GM18502 (cell line): ENCODE measurements around the gene SCO1.
"Not testable (repeated sequence)": the region's sequence is repeated elsewhere in the genome, so short reads cannot be mapped to it uniquely, and the experiment has no call there.

ENCODE experiments used
- ATAC-seq: cut with Tn5 transposase; IDR thresholded peaks from one replicate; pipeline ENCODE4 v1.9.1; 2021; ENCODE audit warnings: mild to moderate bottlenecking; ENCODE audit not compliant: unreplicated experiment, poor library complexity

The SCO1 gene

DNA sequence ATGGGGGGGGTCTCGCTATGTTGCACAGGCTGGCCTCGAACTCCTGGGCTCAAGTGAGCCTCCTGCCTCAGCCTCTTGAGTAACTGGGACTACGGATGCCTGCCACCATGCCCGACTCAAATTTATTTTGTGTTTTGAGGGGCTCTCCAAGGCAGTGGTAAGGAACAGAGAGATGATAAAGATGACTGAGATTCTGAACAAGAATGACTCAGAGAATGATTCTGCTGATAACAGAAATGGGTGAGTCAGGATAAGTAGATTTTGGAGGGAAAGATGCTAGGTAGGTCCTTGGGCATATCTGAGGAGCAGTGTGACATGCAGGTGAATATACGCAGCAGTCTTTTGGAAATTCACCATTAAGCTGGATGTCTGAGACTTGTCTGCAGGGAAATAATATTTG lies 29.9 kb upstream of the SCO1 start:
- ATAC-seq, result no peak

DNA sequence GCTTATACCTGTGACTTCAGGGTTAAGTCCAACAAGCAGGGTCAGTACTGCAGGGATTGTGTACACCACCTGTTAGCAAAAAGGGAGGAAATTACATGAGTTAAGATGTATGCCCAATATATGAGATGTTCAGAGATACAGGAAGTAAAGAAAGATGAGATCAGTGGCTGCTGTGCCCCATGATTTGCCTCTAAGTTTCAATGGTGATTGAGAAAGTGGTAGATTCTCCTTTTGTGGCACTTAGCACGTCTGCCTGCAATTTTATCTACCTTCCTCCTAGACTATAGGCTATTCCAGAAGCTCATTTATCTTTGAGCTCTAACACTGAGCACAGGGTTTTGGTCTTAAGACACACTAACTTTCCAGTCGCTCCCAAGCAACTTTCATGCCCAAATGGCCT lies 28.9 kb upstream of the SCO1 start:
- no peak for ATAC-seq

DNA sequence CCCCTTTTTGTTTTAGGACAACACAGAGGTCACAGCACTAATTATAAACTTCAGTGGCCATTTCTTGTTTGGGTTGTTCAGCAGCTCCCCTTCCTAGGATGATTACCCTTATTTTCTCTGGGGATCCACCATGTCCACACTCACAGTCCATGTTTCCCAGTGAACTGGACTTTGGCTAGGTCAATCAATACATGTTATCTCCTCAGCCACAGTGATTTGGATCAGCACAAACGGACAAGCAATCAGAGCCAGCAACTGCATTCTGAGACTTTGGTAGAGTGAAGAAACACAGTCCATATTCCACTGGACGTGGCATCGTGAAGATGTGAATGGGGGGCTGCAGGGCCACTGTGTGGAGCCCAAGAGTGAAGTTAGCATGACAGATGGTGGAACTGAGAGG lies 27.9 kb upstream of the SCO1 start:
- ATAC-seq, result no peak

DNA sequence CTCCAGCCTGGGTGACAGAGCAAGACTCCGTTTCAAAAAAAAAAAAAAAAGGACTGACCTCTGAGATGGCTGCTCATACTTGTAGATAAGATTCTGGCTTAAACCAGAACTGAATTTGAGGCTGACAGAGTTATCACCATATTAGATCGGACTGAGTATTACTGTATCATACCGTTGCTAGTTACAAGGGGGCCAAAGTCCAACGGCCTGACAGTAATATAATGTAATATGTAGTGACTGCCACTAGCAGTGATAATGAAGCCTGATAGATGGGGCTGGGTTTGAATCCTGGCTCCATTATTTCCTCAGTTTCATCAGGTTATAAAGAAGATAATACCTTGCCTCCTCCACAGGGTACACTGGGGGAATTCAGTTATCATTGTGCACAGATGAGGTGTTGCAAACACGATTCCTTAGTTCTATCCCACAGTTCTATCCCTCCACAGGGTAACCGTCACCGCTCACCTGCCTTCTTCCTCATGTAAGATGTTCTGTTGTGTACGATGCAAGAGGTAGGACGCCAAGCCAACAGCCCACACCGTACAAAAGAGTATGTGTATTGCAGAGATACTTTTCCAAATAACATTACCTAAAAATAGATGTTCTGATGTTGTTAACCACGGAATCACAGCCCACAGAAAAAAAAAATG lies 27.3 kb upstream of the SCO1 start:
- ATAC-seq, result no peak

DNA sequence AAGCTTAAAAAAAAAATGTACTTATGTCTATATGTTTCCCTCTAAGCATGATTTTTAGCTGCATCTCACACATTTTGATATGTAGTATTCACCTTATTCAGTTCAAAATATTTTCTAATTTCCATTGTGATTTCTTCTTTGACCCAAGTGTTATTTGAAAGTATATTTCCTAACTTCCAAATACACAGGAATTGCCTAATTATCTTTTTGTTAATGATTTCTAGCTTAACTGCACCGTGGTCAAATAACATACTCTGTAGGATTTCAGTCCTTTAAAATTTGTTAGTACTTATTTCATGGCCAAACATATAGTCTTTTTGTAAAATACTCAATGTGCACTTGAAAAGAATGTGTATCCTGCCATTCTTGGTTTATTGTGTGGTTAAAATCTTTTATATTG lies 21.2 kb upstream of the SCO1 start:
- no peak for ATAC-seq

GRCh38 chr17:10716218-10716617 lies 18.9 kb upstream of the SCO1 start:
- no peak for ATAC-seq

DNA sequence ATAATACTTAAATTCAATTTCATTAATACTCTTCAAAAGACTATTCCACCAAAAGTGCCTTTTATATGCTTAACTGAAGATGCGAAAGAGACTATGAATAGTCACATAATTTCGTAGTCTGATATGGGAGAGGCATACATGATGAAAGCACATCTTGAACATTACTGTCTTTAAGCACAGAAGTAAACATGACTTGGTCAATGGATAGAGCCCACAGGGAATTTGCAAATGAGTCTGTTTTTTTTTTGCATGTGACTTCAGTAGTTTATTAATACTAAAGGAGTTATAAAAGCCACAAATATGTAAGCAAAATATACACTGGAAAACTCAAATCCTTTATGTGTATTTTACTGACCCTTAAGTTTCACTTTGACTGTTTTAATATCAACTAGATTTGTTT lies 16.0 kb upstream of the SCO1 start:
- no peak for ATAC-seq

DNA sequence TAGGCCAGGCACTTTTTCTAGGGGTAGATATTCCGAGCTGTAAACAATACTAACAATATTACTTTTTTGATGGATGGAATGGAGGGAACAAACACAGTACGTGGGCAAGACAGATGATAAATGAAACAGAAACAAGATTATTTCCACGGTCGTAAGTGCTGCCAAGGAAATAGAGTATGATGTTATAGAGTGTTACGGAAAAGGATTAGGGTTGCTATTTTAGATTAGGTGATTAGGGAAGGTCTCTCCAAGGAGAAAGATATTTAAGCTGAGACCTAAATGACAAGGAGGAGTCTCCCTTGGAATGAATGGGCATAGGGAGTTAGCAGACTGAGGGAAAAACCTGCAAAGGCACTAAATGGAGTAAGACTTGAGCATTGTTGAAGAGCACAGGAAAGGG lies 8.4 kb upstream of the SCO1 start:
- ATAC-seq, result no peak

GRCh38 chr17:10702574-10702973 lies 5.2 kb upstream of the SCO1 start:
- ATAC-seq, result no peak

DNA sequence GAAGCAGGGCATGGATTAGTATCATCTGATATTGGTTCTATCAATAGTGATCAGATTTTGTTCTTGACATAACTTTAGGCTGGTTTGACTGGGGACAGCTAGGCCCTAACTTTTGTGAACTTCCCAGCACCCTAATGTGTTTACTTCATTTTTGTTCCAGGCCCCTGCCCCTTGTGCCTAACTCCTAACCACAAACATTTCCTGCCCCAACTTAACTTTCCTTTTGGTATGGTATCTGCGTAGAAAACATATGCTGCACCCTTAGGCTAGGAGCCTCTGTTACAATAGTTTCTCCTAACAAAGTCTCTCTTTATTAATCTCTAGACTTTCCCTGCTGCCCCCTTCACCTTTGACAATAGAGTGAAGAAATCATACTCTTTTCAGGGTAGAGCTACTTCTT lies 2.5 kb upstream of the SCO1 start:
- no peak for ATAC-seq

- no peak for ATAC-seq
Observed at GRCh38 chr17:10698096-10698818, 924 bp upstream of the SCO1 start.

DNA sequence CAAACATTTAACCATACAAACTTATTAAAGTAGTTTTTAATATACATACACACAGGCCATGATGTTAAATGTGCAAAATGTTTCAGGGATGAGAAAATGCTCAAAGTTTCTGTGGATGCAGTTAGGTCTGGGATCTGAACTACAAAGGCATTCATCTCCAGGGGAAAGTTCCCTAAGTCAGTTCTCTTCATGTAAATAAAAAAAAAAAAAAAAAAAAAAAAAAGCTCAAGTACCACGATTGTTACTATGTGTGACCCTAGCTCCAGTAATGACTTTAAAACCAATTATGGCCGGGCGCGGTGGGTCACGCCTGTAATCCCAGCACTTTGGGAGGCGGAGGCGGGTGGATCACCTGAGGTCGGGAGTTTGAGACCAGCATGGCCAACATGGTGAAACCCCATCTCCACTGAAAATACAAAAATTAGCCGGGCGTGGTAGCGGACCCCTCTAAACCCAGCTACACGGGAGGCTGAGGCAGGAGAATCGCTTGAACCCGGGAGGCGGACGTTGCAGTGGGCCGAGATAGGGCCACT lies 1.4 kb downstream of the SCO1 start:
- not testable (repeated sequence) for ATAC-seq

DNA sequence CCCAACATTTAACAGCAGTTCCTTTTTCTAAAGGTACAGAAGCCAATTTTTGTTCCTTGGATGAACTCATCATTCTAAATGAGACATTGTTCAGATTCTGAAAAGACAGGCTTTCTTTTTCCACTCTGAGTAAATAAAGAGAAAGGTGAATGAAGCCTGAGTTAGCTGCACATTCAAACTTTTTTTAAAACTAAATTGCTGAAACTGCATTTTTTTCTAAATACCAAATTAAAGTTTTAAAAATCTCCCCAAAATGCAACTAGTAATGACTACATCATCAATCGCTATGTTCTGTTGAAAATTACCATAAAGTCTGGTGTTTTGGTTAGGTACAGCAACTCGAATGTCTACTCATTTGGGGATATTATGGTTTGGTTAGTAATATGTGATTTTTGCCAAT lies 9.8 kb downstream of the SCO1 start:
- ATAC-seq, result no peak

GRCh38 chr17:10683853-10684252 lies 13.5 kb downstream of the SCO1 start:
- ATAC-seq, result no peak

DNA sequence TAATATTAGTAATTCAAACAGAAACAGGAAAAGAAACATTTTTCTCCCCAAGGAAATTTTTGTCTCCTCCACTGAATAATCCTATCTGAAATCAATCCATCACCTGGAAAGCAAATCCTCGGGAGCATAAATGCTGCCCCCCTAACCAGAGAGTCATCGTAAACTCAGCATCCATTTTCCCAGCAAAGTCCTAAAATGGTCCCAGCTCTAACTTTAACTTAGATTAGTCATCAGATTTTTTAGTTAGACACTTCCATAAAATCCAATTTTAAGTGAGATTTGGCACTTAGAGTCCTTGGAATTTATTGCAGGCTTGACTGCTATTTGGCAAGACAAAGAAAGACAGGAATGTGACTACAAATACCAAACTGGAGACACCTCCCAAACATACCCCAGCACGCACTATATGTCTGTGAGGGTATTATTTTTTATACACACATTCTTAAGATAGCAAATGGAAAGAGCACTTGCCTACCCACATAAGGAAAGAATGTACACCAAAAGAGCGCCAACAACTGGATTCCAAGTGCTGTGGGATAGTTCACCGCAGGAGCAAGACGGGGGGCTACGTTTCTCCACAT lies 15.4 kb downstream of the SCO1 start:
- no peak for ATAC-seq

- ATAC-seq, result no peak
Observed at GRCh38 chr17:10674704-10675103, 22.6 kb downstream of the SCO1 start.

DNA sequence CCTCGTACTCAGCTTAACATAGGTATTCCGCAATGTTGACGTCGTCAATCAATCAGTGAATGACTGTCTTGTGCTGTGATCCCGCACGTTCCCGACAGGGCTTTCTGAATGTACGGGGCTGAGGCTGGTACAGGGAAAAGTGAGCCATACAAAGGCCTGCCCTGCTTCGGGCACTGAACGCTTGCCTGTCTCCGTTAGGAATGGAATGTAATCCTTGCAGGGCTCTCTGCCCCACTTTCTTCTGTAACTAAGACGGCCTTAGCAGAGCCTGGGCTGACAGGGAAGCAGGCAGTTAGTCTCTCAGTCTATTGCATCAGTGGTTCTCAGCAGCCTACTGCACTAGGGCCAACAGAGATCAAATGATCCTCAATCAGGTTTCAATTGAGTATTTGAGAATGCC lies 24.0 kb downstream of the SCO1 start:
- ATAC-seq, result no peak

DNA sequence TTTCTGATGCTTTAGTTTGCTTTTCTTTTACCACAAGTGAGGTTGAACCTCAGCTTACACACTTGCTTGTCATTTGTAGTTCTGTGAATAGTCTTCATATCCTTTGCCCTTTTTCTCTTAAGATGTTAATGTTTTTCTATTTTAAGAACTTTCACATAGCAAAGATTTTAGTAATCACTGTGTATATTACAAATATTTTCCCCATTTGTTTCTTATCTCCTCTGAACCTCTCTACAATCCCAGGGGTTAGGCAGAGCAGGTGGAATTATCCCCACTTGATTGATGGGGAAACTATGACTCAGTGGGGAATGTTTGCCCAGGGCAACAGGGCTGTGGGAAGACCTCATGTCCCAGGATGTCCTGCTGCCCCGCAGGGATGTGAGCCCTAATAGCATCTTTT lies 28.6 kb downstream of the SCO1 start:
- ATAC-seq, result no peak

DNA sequence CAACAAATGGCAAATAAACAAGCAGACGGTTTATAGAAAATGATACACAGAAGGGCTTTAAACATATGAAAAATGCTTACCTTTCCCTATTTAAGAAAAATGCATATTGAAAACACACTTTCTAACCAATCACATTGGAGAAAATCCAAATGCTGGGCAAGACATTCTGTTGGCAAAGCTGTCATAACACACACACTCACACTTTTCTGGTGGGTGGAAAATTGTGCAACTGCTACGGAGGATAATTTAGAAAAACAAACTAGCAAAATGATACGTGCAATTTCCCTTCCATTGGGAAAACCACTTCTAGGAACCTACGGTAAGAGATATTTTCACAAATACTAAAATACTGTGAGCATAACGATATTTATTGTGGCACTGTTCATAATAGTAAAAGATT lies 30.4 kb downstream of the SCO1 start:
- ATAC-seq, result no peak

DNA sequence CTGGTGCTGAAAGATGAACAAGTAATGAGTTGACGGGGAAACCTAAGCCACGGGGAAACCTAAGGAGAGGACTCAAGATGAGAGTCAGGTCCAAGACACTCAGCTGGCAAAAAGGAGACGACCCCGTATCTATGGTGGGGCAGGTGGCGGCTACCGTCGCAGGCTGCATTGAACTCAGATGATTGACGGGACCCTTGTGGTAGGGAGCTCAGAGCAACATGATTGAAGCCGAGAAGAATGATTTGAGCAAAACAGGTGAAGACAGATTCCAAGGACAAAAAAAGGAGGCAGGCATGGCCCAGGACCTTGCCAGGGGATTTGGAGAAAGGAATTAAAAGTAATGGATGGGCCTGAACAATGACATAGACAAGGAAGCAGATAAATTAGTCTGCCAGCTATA lies 32.8 kb downstream of the SCO1 start:
- ATAC-seq, result no peak

DNA sequence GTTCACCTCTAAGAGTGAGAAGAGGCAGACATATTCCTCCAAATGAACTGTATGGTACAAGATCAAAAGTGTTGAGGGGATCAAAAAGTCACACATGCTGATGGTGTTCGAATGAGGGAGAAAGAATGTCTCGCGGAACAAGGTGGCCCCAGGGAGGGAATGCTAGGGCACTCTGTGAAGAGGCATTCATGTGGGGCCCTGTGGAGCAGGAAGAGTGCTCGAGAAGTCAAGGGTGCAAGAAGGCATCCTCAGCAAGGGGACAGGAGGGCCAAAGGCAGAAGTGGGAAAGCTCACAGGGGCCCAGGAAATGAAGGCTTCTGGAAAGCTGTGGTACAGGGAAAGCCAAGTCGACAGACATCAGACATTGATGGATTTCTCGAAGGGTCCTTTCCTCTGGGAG lies 34.1 kb downstream of the SCO1 start:
- ATAC-seq, result no peak

GRCh38 chr17:10661437-10661836 lies 35.9 kb downstream of the SCO1 start:
- no peak for ATAC-seq
